Loucy (cell line): ENCODE measurements around the gene MYO10.
"Not testable (repeated sequence)": the region's sequence is repeated elsewhere in the genome, so short reads cannot be mapped to it uniquely, and the experiment has no call there.

Source experiments
- H2AFZ ChIP-seq: fragments of 200-600 bp; sonication (generic); 2 replicates; pipeline ENCODE4 v1.6.0; 2016; ENCODE audit warnings: antibody characterized with exemption, mild to moderate bottlenecking, low read length, moderate library complexity
- H3F3A ChIP-seq: fragments of 200-600 bp; 2 replicates; pipeline ENCODE4 v1.6.0; 2016; ENCODE audit warnings: antibody characterized with exemption, low read depth, mild to moderate bottlenecking
- H3K27me3 ChIP-seq: fragments of 200-600 bp; sonication (generic); 2 replicates; pipeline ENCODE4 v1.6.1; 2014; ENCODE audit warnings: low read length, mild to moderate bottlenecking; ENCODE audit not compliant: insufficient read depth, poor library complexity, severe bottlenecking
- H3K36me3 ChIP-seq: fragments of 200-600 bp; sonication (generic); 2 replicates; pipeline ENCODE4 v1.6.1; 2016; ENCODE audit warnings: low read length; ENCODE audit not compliant: insufficient read depth
- H3K4me1 ChIP-seq: fragments of 200-600 bp; sonication (generic); 2 replicates; pipeline ENCODE4 v1.5.1; 2014; ENCODE audit warnings: low read length, mild to moderate bottlenecking; ENCODE audit not compliant: insufficient read depth, poor library complexity, severe bottlenecking
- H3K4me2 ChIP-seq: fragments of 200-600 bp; sonication (generic); 2 replicates; pipeline ENCODE4 v1.6.0; 2014; ENCODE audit warnings: antibody characterized with exemption, low read length, low read depth, mild to moderate bottlenecking; ENCODE audit not compliant: poor library complexity, severe bottlenecking
- H3K4me3 ChIP-seq: fragments of 200-600 bp; sonication (generic); 2 replicates; pipeline ENCODE4 v1.5.1; 2014; ENCODE audit warnings: low read length, mild to moderate bottlenecking, mixed read lengths; ENCODE audit not compliant: poor library complexity, severe bottlenecking
- H3K79me2 ChIP-seq: fragments of 200-600 bp; sonication (generic); 2 replicates; pipeline ENCODE4 v1.6.1; 2014; ENCODE audit warnings: low read length; ENCODE audit not compliant: insufficient read depth
- H3K9ac ChIP-seq: fragments of 200-600 bp; sonication (generic); 2 replicates; pipeline ENCODE4 v1.6.0; 2014; ENCODE audit warnings: mild to moderate bottlenecking, low read depth, low read length, moderate library complexity; ENCODE audit not compliant: poor library complexity, severe bottlenecking
- H3K9me2 ChIP-seq: fragments of 200-600 bp; sonication (generic); replicated peaks from 2 replicates; pipeline ENCODE4 v1.6.1; 2016; ENCODE audit warnings: low read depth, low read length, mixed read lengths
- H3K9me3 ChIP-seq: fragments of 200-600 bp; sonication (generic); 2 replicates; pipeline ENCODE4 v1.6.1; 2014; ENCODE audit warnings: mild to moderate bottlenecking, antibody characterized with exemption, low read length, low read depth; ENCODE audit not compliant: insufficient read depth
- H4K20me1 ChIP-seq: fragments of 200-600 bp; sonication (generic); 2 replicates; pipeline ENCODE4 v1.6.0; 2014; ENCODE audit warnings: antibody characterized with exemption, low read length, mild to moderate bottlenecking; ENCODE audit not compliant: insufficient read depth, poor library complexity, severe bottlenecking
- CTCF ChIP-seq: fragments of 200-600 bp; sonication (generic); conservative IDR thresholded peaks from 2 replicates; pipeline ENCODE4 v1.5.1; 2014; ENCODE audit warnings: mild to moderate bottlenecking, antibody characterized with exemption, low read length
- EZH2phosphoT487 ChIP-seq: fragments of 200-600 bp; IDR thresholded peaks from 2 replicates; pipeline ENCODE4 v1.6.1; 2018; ENCODE audit warnings: antibody characterized with exemption, mild to moderate bottlenecking, moderate library complexity, borderline replicate concordance

MYO10 gene

GRCh38 chr5:16879650-16880049, 56.4 kb downstream of the MYO10 start:
- Histone ChIP-seq H2AFZ (no peak overlapping the region), H4K20me1 (no peaks in the 10 kb centered on the region), H3K9me3 (no peaks in the 10 kb centered on the region; the same call in 1 of the 2 replicates), H3K79me2 (no peaks in the 10 kb centered on the region), H3K9me2 (no peaks in the 10 kb centered on the region), H3K9ac (no peak overlapping the region), H3K4me2 (no peak overlapping the region), H3K4me1 (no peaks in the 10 kb centered on the region), H3K36me3 (no peaks in the 10 kb centered on the region), H3K27me3 (no peaks in the 10 kb centered on the region), H3K4me3 (no peak overlapping the region), H3F3A (no peaks in the 10 kb centered on the region)
- TF ChIP-seq EZH2phosphoT487 (no peak), CTCF (no peak)

- TF ChIP-seq CTCF (no peak), EZH2phosphoT487 (no peak)
- no peaks in the 10 kb centered on the region for H3K27me3 ChIP-seq
- H3K4me2 ChIP-seq: no peak overlapping the region
- H3K36me3 ChIP-seq: no peaks in the 10 kb centered on the region
- H3K9me2 ChIP-seq: no peaks in the 10 kb centered on the region
- no peaks in the 10 kb centered on the region; the same call in 1 of the 2 replicates for H3K9me3 ChIP-seq
- no peaks in the 10 kb centered on the region for H3F3A ChIP-seq
- no peak overlapping the region for H3K4me3 ChIP-seq
- no peaks in the 10 kb centered on the region for H4K20me1 ChIP-seq
- no peaks in the 10 kb centered on the region for H3K4me1 ChIP-seq
- H3K9ac ChIP-seq: no peak overlapping the region
- no peak overlapping the region for H2AFZ ChIP-seq
- H3K79me2 ChIP-seq: no peaks in the 10 kb centered on the region
Measured at GRCh38 chr5:16879191-16879590, 56.9 kb downstream of the MYO10 start.

- Histone ChIP-seq H3F3A (no peaks in the 10 kb centered on the region), H3K36me3 (no peaks in the 10 kb centered on the region), H3K9me2 (no peaks in the 10 kb centered on the region), H3K4me3 (no peak overlapping the region), H3K4me2 (no peak overlapping the region), H4K20me1 (no peaks in the 10 kb centered on the region), H3K79me2 (no peaks in the 10 kb centered on the region), H3K9ac (no peak overlapping the region), H2AFZ (no peak overlapping the region), H3K4me1 (no peaks in the 10 kb centered on the region), H3K27me3 (no peaks in the 10 kb centered on the region), H3K9me3 (no peaks in the 10 kb centered on the region; the same call in 1 of the 2 replicates)
- TF ChIP-seq CTCF (no peak), EZH2phosphoT487 (no peak)
Measured at GRCh38 chr5:16877267-16877935, 58.7 kb downstream of the MYO10 start.

GRCh38 chr5:16874424-16874823, 61.7 kb downstream of the MYO10 start:
- H3K36me3 ChIP-seq, H3F3A ChIP-seq, H3K9me3 ChIP-seq, H3K4me1 ChIP-seq, H3K27me3 ChIP-seq, H4K20me1 ChIP-seq, H3K4me2 ChIP-seq, H3K4me3 ChIP-seq, H3K9ac ChIP-seq, H3K9me2 ChIP-seq, H2AFZ ChIP-seq, H3K79me2 ChIP-seq: not testable (repeated sequence)
